Lower leg skin (tissue), 3 donors: ENCODE measurements around the gene FUT8.

ENCODE experiments used
- CTCF ChIP-seq, 3 donors: fragments of 450-650 bp; IDR thresholded peaks; one replicate each; pipeline ENCODE4 v1.5.1; 2016; ENCODE audit warnings: antibody characterized with exemption in 3 of 3, mild to moderate bottlenecking in 3 of 3, moderate library complexity in 2 of 3
- POLR2A ChIP-seq, 2 donors: fragments of 450-650 bp; IDR thresholded peaks; one replicate each; pipeline ENCODE4 v1.6.1; 2016 to 2017; ENCODE audit warnings: antibody characterized with exemption in 2 of 2, mild to moderate bottlenecking in 1 of 2, moderate library complexity in 1 of 2

GRCh38 chr14:65453807-65454480, 41.4 kb downstream of the FUT8 start:
- no peak for TF ChIP-seq CTCF (IDR thresholded peaks at IDR 0.05)
- TF ChIP-seq POLR2A (IDR thresholded peaks at IDR 0.05) = no peak
